ENCODE data around the gene SLC25A21.
A peak's percentile ranks its signal among the peaks of the same experiment; 100 is the strongest.

Gene SLC25A21

GRCh38 chr14:36751920-36752319 lies 420.5 kb downstream of the SLC25A21 start:
- H3K27ac Mint-ChIP-seq, result no peak overlapping the region
- no peaks in the 10 kb centered on the region for H3K4me1 Mint-ChIP-seq
- H3K4me3 Mint-ChIP-seq, result no peak overlapping the region
- H3K9me3 Mint-ChIP-seq, result peaks cover 15% of the 10 kb centered on the region
- no peaks in the 10 kb centered on the region for H3K36me3 Mint-ChIP-seq
- no peaks in the 10 kb centered on the region for H3K27me3 Mint-ChIP-seq
- no peak for ATAC-seq

- Mint-ChIP-seq H3K27ac (no peak overlapping the region), H3K9me3 (peaks cover 15% of the 10 kb centered on the region), H3K36me3 (no peaks in the 10 kb centered on the region), H3K4me3 (no peak overlapping the region), H3K4me1 (no peaks in the 10 kb centered on the region), H3K27me3 (no peaks in the 10 kb centered on the region)
- ATAC-seq, result no peak
These were observed 421.3 kb downstream of the SLC25A21 start for GRCh38 chr14:36751106-36751505.

DNA sequence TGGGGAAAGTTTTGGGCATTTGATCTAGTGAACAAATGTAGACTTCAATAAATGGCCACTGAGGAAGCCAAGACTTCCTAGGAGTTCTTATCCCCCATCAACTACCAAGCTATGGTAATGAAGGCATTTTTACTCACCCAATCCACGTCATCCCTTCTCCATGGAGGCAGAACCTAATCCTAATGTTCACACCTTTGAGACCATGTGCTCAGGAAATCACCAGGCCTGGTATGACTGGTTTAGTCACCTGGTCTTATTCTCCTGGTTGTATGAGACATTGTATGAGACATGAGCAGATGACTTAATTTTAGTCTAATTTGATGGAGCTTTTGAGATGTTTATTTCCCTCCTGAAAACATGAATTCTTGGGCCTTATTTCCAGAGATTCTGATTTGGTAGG lies 422.2 kb downstream of the SLC25A21 start:
- H3K27ac Mint-ChIP-seq, result no peak overlapping the region
- peaks cover 15% of the 10 kb centered on the region for H3K9me3 Mint-ChIP-seq
- no peaks in the 10 kb centered on the region for H3K27me3 Mint-ChIP-seq
- no peak overlapping the region for H3K4me3 Mint-ChIP-seq
- ATAC-seq, result no peak
- H3K36me3 Mint-ChIP-seq, result no peaks in the 10 kb centered on the region
- no peaks in the 10 kb centered on the region for H3K4me1 Mint-ChIP-seq

DNA sequence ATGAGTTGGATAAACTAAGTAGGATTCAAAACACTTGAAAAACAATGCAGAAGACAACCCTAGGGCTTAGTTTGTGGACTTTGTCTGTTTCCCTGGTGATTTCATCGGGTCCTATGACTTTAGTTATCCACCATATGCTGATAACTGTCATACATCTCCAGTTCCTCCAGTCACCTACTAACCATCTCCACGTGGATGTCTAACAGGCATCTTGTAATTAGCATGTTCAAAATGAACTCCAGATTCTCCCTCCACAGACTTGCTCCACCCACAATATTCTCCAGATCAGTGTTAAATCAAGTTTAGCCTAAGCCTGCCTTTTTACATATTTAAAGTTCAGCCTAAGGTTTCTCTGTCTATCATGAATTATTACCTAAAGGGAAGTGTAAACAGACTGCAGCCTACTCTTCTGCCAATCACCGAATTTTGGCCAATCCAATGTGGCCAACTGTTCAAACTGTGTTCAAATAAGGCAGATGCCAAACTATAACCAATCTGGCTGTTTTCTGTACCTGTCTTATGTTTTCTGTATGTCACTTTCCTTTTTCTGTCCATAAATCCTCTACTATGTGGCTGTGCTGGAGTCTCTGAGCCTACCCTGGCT lies 423.7 kb downstream of the SLC25A21 start:
- no peak for ATAC-seq
- no peaks in the 10 kb centered on the region for H3K27me3 Mint-ChIP-seq

DNA sequence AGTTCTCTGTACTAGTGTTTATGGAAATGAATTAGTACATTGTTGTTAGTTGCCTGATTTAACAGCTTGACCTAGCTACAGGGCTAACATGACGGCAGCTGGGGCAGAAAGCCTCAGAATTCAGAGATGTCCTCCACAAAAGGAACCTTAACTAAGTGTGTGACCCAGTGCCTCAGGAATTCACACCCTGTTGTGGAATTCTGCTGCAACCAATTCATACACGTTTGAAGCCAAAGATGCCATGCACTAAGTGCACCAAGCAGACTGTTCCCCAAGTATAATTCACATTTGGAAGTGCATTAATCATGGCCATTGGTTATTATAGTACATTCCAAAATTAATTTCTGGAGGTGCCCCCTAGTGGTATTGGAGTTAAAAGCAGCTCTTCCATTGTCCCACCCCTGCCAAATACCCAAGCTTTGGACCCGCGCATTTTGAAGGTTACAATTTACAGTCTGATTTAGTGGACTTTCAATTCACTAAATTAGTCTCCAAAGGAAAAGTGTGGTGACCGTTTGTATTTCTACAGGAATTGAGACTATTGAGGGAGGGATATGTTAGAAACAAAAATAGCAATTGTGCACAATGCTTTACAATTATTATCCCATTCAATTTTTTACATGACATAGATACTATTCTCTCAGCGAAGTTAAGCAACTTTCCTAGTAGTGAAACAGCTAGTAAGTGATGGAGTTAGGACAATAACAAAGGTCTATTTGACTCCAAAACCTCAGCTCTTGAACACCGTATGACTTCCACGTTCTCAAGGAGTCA lies 424.8 kb downstream of the SLC25A21 start:
- no peak overlapping the region for H3K4me3 Mint-ChIP-seq
- no peaks in the 10 kb centered on the region for H3K4me1 Mint-ChIP-seq
- H3K27me3 Mint-ChIP-seq, result no peaks in the 10 kb centered on the region

More for the DNA sequence above, 423.7 kb downstream of the SLC25A21 start:
- Mint-ChIP-seq H3K36me3 (no peaks in the 10 kb centered on the region), H3K4me1 (no peaks in the 10 kb centered on the region), H3K4me3 (no peak overlapping the region), H3K9me3 (peaks cover 14% of the 10 kb centered on the region), H3K27ac (no peak overlapping the region)

DNA sequence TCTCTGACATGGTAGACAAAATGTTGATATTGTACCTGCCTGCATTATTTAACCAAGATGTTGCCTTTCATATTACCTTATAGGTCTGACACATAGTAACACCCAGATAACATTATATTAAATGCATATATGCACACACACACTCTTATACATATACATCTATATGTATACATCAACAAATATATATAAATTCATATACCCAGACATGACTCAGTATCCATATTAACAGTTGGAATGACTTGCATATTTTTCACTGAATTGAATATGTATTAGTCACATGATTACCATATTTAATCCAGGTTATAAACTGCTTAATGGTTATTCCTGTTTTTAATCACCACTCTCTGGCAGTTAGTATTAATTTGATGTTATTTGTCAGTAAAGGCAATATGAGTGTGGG lies 425.5 kb downstream of the SLC25A21 start:
- Mint-ChIP-seq H3K27ac (no peak overlapping the region), H3K9me3 (peaks cover 10% of the 10 kb centered on the region), H3K27me3 (no peaks in the 10 kb centered on the region), H3K36me3 (no peaks in the 10 kb centered on the region), H3K4me3 (no peak overlapping the region), H3K4me1 (no peaks in the 10 kb centered on the region)
- no peak for ATAC-seq

More for the DNA sequence above, 424.8 kb downstream of the SLC25A21 start:
- H3K27ac Mint-ChIP-seq, result no peak overlapping the region
- no peak for ATAC-seq
- H3K36me3 Mint-ChIP-seq, result no peaks in the 10 kb centered on the region
- H3K9me3 Mint-ChIP-seq, result peaks cover 10% of the 10 kb centered on the region

GRCh38 chr14:36741858-36742257 lies 430.5 kb downstream of the SLC25A21 start:
- H3K27ac Mint-ChIP-seq, result no peak overlapping the region
- no peak for ATAC-seq
- H3K9me3 Mint-ChIP-seq, result peaks cover 7% of the 10 kb centered on the region
- no peaks in the 10 kb centered on the region for H3K4me1 Mint-ChIP-seq
- no peak overlapping the region for H3K4me3 Mint-ChIP-seq
- no peaks in the 10 kb centered on the region for H3K27me3 Mint-ChIP-seq
- no peaks in the 10 kb centered on the region for H3K36me3 Mint-ChIP-seq

- Mint-ChIP-seq H3K4me1 (no peaks in the 10 kb centered on the region), H3K9me3 (peaks cover under 1% of the 10 kb centered on the region), H3K27ac (no peak overlapping the region), H3K36me3 (no peaks in the 10 kb centered on the region), H3K4me3 (no peak overlapping the region), H3K27me3 (no peaks in the 10 kb centered on the region)
- no peak for ATAC-seq
These were observed 434.1 kb downstream of the SLC25A21 start for GRCh38 chr14:36738269-36738668.

- Mint-ChIP-seq H3K4me1 (no peaks in the 10 kb centered on the region), H3K36me3 (no peaks in the 10 kb centered on the region), H3K9me3 (no peaks in the 10 kb centered on the region), H3K27ac (no peak overlapping the region), H3K27me3 (no peaks in the 10 kb centered on the region), H3K4me3 (no peak overlapping the region)
- no peak for ATAC-seq
These were observed 446.3 kb downstream of the SLC25A21 start for GRCh38 chr14:36726128-36726527.

DNA sequence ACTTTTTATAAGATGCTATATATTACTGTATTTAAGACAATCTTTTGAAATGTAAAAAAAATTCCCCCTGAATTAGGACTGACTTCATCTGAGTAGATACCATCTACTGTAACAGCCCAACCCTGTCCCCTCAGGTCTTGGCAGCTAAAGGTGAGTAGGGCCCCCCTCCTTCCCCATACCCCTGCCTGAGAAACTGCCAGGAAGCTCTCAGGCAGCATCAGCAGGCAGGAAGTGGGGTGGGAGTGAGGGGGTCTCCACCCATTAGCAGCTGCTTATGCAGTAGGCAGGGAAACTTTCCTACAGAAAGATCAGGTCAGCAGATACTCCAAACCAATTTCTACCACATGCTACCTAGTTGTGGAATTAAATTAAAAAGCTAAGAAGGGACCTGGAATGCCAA lies 448.2 kb downstream of the SLC25A21 start:
- Mint-ChIP-seq H3K4me1 (no peaks in the 10 kb centered on the region), H3K9me3 (no peaks in the 10 kb centered on the region), H3K27ac (no peak overlapping the region), H3K27me3 (no peaks in the 10 kb centered on the region), H3K4me3 (no peak overlapping the region), H3K36me3 (no peaks in the 10 kb centered on the region)
- ATAC-seq, result no peak

DNA sequence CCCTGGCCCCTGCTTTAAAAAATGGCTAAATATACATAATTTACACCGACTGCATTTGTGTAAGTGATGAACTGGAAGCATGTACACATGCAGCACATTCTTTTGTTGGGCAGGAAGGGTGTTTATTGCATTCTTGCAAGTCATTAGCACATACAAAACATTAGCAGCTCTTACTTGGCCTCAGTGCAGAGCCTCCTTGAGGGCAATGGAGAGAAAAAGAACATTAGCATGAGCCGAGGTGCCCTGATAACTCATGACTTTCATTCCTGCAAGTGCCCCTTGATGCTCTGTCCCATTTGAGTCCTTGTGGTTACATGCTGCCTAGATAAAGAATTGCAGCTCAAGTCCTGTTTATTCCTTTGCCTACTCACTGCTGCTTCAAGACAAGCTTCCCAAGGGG lies 448.9 kb downstream of the SLC25A21 start:
- H3K36me3 Mint-ChIP-seq, result no peaks in the 10 kb centered on the region
- no peak overlapping the region for H3K4me3 Mint-ChIP-seq
- no peaks in the 10 kb centered on the region for H3K9me3 Mint-ChIP-seq
- no peak overlapping the region for H3K27ac Mint-ChIP-seq
- no peaks in the 10 kb centered on the region for H3K4me1 Mint-ChIP-seq
- no peak for ATAC-seq
- H3K27me3 Mint-ChIP-seq, result no peaks in the 10 kb centered on the region

DNA sequence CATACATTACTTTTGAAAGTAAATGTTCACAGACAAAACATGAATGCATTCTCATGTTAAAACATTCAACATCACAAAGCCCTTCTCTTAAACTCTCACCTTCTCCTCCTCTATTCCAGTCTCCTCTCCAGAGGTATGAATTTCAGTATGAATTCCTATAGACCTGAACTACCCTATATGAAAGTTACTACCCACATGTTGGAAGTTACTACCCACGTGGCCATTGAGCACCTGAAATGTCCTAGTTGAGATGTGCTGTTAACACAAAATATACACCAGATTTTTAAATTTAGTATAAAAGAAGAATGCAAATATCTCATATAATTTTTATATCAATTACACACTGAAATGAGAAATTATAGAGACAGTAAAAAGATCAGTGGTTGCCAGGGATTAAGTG lies 450.5 kb downstream of the SLC25A21 start:
- no peak overlapping the region for H3K4me3 Mint-ChIP-seq
- H3K4me1 Mint-ChIP-seq, result no peaks in the 10 kb centered on the region
- H3K27ac Mint-ChIP-seq, result no peak overlapping the region
- ATAC-seq, result no peak
- no peaks in the 10 kb centered on the region for H3K27me3 Mint-ChIP-seq
- H3K9me3 Mint-ChIP-seq, result no peaks in the 10 kb centered on the region
- H3K36me3 Mint-ChIP-seq, result no peaks in the 10 kb centered on the region

DNA sequence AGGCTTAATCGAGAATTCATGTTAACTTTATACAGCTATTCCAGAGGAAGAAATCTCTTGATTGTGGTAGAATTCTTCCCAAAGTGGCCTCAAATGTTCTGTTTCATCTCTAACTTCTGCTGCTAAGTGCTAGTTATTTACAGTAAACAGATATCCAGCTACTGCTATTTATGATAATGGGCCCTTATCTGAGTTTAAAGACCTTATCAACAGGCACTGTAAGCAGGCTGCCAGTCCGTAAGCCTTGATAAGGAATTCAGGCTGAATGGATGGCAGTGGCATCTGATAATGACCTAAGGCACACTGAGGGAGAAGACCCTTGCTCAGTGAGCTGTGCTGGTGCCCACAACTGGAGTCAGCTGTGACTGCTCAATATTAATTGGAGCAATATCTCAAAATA lies 451.7 kb downstream of the SLC25A21 start:
- Mint-ChIP-seq H3K27ac (no peak overlapping the region), H3K9me3 (no peaks in the 10 kb centered on the region), H3K4me1 (no peaks in the 10 kb centered on the region), H3K27me3 (no peaks in the 10 kb centered on the region), H3K4me3 (no peak overlapping the region), H3K36me3 (no peaks in the 10 kb centered on the region)
- no peak for ATAC-seq

DNA sequence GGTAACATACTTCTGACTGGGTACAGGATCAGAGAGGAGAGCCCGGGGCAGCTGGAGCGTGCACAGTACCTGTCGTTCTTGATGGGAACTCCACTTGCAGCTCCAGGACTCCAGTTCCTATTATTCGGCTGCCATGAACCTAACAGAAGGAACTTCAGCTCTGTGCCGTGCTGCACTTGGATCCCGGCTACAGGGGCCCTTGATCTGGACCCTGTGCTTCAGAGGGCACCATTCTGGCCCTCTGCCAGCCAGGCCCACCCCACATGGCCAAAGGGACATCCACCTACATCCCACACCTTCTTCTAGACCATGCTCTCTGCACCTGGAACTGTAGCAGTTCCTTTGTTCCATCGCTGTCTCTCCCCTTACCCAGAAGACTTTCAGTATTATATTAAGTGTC lies 452.6 kb downstream of the SLC25A21 start:
- Mint-ChIP-seq H3K4me1 (no peaks in the 10 kb centered on the region), H3K4me3 (no peak overlapping the region), H3K27ac (no peak overlapping the region), H3K9me3 (no peaks in the 10 kb centered on the region), H3K27me3 (no peaks in the 10 kb centered on the region), H3K36me3 (no peaks in the 10 kb centered on the region)
- ATAC-seq, result peak; percentile 12

GRCh38 chr14:36718216-36718615 lies 454.2 kb downstream of the SLC25A21 start:
- Mint-ChIP-seq H3K36me3 (no peaks in the 10 kb centered on the region), H3K4me1 (no peaks in the 10 kb centered on the region), H3K9me3 (no peaks in the 10 kb centered on the region), H3K4me3 (no peak overlapping the region), H3K27me3 (no peaks in the 10 kb centered on the region), H3K27ac (no peak overlapping the region)
- ATAC-seq, result no peak

DNA sequence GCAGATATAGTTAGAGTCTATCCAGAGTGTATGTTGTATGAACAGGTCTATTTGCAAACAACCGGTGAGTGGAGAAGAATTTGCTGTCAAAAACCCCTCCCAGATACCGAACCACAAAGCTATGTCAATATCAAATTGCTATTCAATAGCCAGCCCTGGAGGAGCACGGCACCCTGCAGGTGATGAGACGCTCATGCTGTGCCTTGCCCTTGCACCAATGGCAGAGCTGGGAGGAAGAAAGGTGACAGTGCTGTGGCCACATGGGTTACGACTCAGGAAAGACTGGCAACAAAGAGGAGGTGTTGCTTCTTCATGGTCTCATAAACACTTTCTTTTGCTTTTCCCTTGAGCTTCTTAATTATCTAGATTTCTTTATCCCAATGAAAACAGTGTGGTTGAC lies 455.0 kb downstream of the SLC25A21 start:
- H3K9me3 Mint-ChIP-seq, result no peaks in the 10 kb centered on the region
- no peak overlapping the region for H3K27ac Mint-ChIP-seq
- no peaks in the 10 kb centered on the region for H3K27me3 Mint-ChIP-seq
- H3K4me3 Mint-ChIP-seq, result no peak overlapping the region
- H3K4me1 Mint-ChIP-seq, result no peaks in the 10 kb centered on the region
- H3K36me3 Mint-ChIP-seq, result no peaks in the 10 kb centered on the region
- no peak for ATAC-seq

Data from stimulated activated memory B cell treated with anti-CD40 and anti-IgM and Interleukin-4, amounts not matched to agents 10 μg/mL and 1 μg/mL and 100 μg/mL, for 72 hours (primary cell).